C4-2B (cell line): ENCODE results near the gene DBH.

Experiments used
- H3K27ac ChIP-seq: fragments of 450-650 bp; 2 replicates; pipeline ENCODE4 v1.5.1; 2017
- ZFX ChIP-seq: fragments of 450-650 bp; IDR thresholded peaks from 2 replicates; pipeline ENCODE4 v1.6.1; 2017
- TF ChIP-seq, protein P1 (sequence below): fragments of 450-650 bp; conservative IDR thresholded peaks from 2 replicates; pipeline ENCODE4 v1.5.1; 2017; ENCODE audit warnings: mild to moderate bottlenecking

Gene DBH

DNA sequence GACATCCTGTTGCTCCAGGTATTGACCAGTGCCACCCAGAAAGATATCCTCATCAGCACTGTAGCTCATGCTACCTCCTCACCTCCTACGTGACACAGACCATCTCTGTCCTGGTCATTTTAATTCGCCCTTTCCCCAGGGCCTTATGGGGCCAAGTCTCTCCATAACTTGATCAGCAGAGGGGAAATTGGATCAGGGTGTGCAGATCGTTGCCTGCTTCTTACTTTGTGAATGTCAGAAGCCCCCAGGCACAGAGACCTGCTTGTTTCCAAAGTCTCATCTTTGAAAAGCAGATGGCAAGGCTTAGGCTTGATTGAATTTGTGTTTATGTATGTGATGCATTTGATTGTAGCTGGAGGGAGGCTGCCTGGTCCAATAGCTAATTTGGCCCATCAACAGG is 8.8 kb upstream of the DBH start:
- no peak for TF ChIP-seq ZFX
- TF ChIP-seq, protein P1, sequence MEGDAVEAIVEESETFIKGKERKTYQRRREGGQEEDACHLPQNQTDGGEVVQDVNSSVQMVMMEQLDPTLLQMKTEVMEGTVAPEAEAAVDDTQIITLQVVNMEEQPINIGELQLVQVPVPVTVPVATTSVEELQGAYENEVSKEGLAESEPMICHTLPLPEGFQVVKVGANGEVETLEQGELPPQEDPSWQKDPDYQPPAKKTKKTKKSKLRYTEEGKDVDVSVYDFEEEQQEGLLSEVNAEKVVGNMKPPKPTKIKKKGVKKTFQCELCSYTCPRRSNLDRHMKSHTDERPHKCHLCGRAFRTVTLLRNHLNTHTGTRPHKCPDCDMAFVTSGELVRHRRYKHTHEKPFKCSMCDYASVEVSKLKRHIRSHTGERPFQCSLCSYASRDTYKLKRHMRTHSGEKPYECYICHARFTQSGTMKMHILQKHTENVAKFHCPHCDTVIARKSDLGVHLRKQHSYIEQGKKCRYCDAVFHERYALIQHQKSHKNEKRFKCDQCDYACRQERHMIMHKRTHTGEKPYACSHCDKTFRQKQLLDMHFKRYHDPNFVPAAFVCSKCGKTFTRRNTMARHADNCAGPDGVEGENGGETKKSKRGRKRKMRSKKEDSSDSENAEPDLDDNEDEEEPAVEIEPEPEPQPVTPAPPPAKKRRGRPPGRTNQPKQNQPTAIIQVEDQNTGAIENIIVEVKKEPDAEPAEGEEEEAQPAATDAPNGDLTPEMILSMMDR = no peak
- H3K27ac ChIP-seq = no peak overlapping the region

DNA sequence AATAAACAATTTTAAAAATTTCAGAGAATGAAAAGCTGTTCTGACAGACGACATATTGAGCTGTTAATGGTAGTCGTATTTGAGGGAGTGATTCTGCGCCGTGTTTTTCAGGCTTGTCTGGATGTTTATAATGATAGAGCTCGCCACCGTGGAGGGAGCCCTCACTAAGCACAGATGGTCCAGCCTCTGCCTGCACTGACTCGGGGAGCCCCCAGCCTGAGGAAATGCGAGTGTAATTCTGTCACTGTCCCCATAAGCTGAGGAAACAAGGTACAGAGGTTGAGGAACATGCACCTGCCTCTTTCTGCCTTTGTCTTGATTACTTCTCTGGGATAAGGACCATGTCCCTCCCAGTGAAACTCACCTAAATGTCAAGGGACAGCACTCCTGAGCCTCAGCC is 7.4 kb upstream of the DBH start:
- H3K27ac ChIP-seq = no peak overlapping the region
- TF ChIP-seq, protein P1 = no peak
- TF ChIP-seq ZFX = no peak

DNA sequence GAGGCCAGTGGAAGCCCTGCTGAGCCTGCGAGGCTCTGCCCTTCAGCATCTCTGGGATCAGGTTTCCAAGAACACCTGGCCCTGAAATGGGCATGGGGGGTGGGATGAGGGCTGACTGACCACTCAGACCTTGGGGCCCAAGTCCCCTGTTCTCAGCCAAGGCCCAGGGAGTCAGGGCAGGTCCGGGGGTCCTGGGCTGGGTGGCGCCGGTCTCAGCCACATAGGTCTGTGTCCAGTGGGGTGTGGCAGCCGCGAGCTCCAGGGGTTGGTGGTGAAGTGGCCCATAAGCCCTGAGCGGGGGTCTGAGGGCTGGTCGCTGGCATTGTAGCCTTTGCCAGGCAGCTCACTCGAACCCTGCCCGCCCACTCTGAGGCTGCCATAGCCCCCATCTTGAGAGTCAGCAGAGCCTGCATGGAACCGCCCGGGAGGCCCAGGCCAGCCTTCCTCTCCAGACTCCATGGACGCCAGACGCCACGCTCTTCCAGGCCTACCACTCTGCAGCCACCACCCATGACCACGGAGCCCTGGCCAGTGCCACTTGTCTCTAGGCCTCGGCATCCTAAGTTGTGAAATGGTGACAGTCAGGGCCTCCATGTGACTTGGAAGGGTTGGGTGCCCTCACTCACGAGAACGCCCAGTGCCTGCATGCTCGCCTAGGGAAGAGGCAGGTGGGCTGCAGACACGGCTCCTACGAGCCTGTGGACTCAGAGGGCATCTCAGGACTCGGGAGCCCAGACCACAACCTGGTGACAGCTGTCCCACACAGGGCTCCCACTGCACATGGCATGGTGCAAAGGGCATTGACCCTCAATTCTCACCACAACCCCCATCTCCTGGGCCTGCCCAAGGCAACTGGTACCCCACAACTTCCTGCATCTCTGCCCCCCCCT is 6.7 kb upstream of the DBH start:
- TF ChIP-seq, protein P1 = no peak
- no peak for TF ChIP-seq ZFX
- H3K27ac ChIP-seq = no peak overlapping the region

DNA sequence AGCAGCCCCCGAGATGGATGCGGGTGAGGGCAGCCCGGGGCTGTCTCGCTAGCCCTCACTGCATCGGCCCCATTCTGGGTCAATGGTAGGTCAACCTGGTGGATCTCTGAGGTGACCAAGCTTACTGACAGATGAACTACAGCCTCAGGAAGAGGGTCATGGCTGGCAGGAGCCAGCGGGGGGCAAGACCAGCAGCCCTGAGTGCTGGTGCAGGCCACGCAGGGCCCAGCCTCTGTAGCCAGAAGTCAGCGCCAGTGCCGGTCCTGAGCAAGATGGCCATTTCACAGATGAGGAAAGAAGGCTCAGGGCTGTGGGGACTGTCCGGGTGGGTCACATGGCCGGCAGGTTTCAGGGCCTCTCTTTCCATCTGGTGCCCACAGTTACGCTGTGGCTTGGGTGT is 5.1 kb upstream of the DBH start:
- H3K27ac ChIP-seq = no peak overlapping the region
- no peak for TF ChIP-seq ZFX
- TF ChIP-seq, protein P1 = no peak

DNA sequence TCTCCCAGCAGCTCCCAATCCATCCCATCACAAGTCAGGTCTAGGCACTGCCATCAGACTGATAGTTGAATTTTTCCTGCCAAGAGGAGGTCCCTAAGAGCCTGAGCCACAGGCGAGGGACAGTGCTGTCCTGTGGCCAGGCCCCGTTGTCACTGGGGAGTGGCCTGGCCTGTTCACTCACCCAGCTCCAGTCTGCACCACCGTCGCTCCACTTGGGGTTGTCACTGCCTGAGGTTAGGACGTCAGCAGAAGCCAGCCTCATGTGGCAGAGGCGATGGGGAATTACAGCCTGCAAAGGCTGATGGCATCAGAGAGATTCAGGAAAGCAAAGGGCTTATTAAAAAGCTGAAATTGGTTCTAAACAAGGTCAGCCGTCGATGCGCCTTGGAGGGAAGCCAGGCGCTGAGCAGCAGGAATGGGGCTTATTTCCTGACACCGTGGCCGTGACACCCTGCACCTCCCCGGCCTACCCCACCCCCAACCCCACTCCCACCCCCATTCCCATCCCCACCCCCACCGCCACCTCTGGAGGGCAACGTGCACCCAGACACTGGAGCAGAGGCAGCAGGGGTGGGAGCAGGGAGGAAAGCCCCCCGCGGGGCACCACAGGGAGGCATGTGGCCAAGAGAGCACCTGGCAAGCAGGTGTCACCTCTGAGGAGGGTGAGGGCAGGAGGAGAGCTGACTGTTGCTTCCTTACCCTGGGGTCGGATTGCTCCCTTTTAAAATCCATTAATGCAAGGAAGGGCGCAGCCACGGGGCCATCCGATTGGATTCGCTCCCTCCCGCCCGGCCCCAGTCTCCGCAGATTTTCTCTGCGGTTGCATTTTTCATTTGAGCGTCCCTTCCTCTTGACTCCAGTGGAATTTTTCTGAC is 3.1 kb upstream of the DBH start:
- no peak for TF ChIP-seq ZFX
- TF ChIP-seq, protein P1 = no peak

DNA sequence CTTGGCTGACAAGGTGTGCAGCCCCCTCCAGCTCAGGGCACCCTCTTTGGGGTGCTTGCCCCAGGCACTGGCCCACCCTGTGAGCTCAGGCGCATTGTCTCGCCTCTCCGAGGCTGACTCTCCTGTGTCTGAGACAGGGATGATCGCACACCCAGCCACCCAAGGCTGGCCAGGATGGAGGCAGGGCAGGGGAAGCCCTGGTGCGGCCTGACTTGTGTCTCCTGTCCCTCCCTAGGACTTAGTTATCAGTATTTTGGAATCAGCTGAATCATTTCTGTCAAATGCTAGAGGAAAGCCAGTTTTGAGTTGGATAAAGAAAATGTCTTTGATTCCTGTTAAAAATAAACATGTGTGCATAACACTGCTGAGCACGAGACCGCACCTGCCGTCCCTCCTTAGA is 2.5 kb upstream of the DBH start:
- H3K27ac ChIP-seq = no peak overlapping the region
- no peak for TF ChIP-seq ZFX
- TF ChIP-seq, protein P1 = no peak

More for the DNA sequence above, 3.1 kb upstream of the DBH start:
- no peak overlapping the region for H3K27ac ChIP-seq
